CD14-positive monocyte (primary cell): ENCODE data around the gene P2RY1. TPM values are rescaled to one million over a fixed set of nuclear protein-coding genes. Genes with fewer than 3 reads are reported as not detected.

Source experiments
- DNase-seq, 3 donors: peaks; one replicate each; pipeline ENCODE4 v3.0.0-alpha.2; 2011 to 2022
- H2AFZ ChIP-seq: 2 replicates; pipeline ENCODE4 v1.6.0; 2012; ENCODE audit warnings: mild to moderate bottlenecking, low read depth, low read length, inconsistent platforms; ENCODE audit not compliant: insufficient read depth, poor library complexity, severe bottlenecking
- H3K27ac ChIP-seq, 2 donors: 1 replicate in 1 of 2; 2 replicates in 1 of 2; pipeline ENCODE4 v1.5.1; 2012 to 2013; ENCODE audit warnings: low read length in 2 of 2, control low read depth in 1 of 2, inconsistent platforms in 1 of 2, low read depth in 1 of 2, mild to moderate bottlenecking in 1 of 2
- H3K27me3 ChIP-seq, 2 donors: one replicate each; pipeline versions ENCODE4 v1.6.0 to v1.6.1; 2011 to 2013; ENCODE audit warnings: low read length in 2 of 2; ENCODE audit not compliant: control insufficient read depth in 2 of 2, insufficient read depth in 2 of 2
- H3K36me3 ChIP-seq, 2 donors: replicated peaks in 1 of 2; 1 replicate in 1 of 2; 2 replicates in 1 of 2; pipeline versions ENCODE4 v1.5.1 to v1.6.1; 2012 to 2013; ENCODE audit warnings: low read length in 2 of 2, control low read depth in 1 of 2, inconsistent platforms in 1 of 2, mild to moderate bottlenecking in 1 of 2; ENCODE audit not compliant: insufficient read depth in 2 of 2, control insufficient read depth in 1 of 2
- H3K4me1 ChIP-seq, 2 donors: 1 replicate in 1 of 2; 2 replicates in 1 of 2; pipeline versions ENCODE4 v1.5.1 to v1.6.1; 2012 to 2013; ENCODE audit warnings: low read length in 2 of 2, control low read depth in 1 of 2, inconsistent platforms in 1 of 2, mild to moderate bottlenecking in 1 of 2, moderate library complexity in 1 of 2; ENCODE audit not compliant: insufficient read depth in 2 of 2, control insufficient read depth in 1 of 2
- H3K4me2 ChIP-seq: replicated peaks from 2 replicates; pipeline ENCODE3; 2012; ENCODE audit warnings: low read length, moderate library complexity, mild to moderate bottlenecking; ENCODE audit not compliant: poor library complexity, severe bottlenecking; ENCODE audit errors: extremely low read depth
- H3K4me3 ChIP-seq, 3 experiments: fragments of 200-600 bp in 1 of 3; sonication (generic) in 1 of 3; replicated peaks in 1 of 3; 1 replicate in 2 of 3; 2 replicates in 1 of 3; pipeline ENCODE4 v1.5.1; 2011 to 2013; ENCODE audit warnings: low read length in 3 of 3, mild to moderate bottlenecking in 3 of 3, control low read depth in 2 of 3, low read depth in 2 of 3, inconsistent platforms in 1 of 3, moderate library complexity in 1 of 3
- H3K79me2 ChIP-seq: 2 replicates; pipeline ENCODE4 v1.6.0; 2012; ENCODE audit warnings: mild to moderate bottlenecking, control low read depth, inconsistent platforms, low read length, moderate library complexity; ENCODE audit not compliant: insufficient read depth
- H3K9ac ChIP-seq: 2 replicates; pipeline ENCODE4 v1.6.0; 2017; ENCODE audit warnings: low read length, mild to moderate bottlenecking; ENCODE audit not compliant: insufficient read depth, poor library complexity, severe bottlenecking
- H3K9me3 ChIP-seq, 2 donors: replicated peaks in 1 of 2; 1 replicate in 1 of 2; 2 replicates in 1 of 2; pipeline versions ENCODE4 v1.5.1 to v1.6.1; 2012 to 2013; ENCODE audit warnings: low read length in 2 of 2, control low read depth in 1 of 2; ENCODE audit not compliant: control insufficient read depth in 1 of 2, insufficient read depth in 1 of 2
- H4K20me1 ChIP-seq: 2 replicates; pipeline ENCODE4 v1.6.0; 2012; ENCODE audit warnings: mild to moderate bottlenecking, low read length, control low read depth, moderate library complexity; ENCODE audit not compliant: insufficient read depth
- H3K27ac Mint-ChIP-seq, 7 donors: one replicate each; pipeline ENCODE4 v1.8.0; 2020; ENCODE audit warnings: mild to moderate bottlenecking in 7 of 7, mixed read lengths in 7 of 7, moderate library complexity in 6 of 7, inconsistent platforms in 2 of 7
- H3K27me3 Mint-ChIP-seq, 3 donors: one replicate each; pipeline ENCODE4 v1.8.0; 2021 to 2022; ENCODE audit warnings: low read depth in 3 of 3, mild to moderate bottlenecking in 3 of 3, mixed read lengths in 3 of 3, moderate library complexity in 3 of 3, inconsistent platforms in 1 of 3
- H3K36me3 Mint-ChIP-seq, 2 donors: one replicate each; pipeline ENCODE4 v1.8.0; 2020; ENCODE audit warnings: mixed read lengths in 2 of 2, inconsistent platforms in 1 of 2, mild to moderate bottlenecking in 1 of 2
- H3K4me1 Mint-ChIP-seq: one replicate; pipeline ENCODE4 v1.8.0; 2020; ENCODE audit warnings: mild to moderate bottlenecking, mixed read lengths
- H3K4me3 Mint-ChIP-seq, 2 donors: one replicate each; pipeline ENCODE4 v1.8.0; 2020; ENCODE audit warnings: mild to moderate bottlenecking in 2 of 2, mixed read lengths in 2 of 2, moderate library complexity in 1 of 2
- H3K9me3 Mint-ChIP-seq, 7 donors: one replicate each; pipeline ENCODE4 v1.8.0; 2020 to 2022; ENCODE audit warnings: mixed read lengths in 7 of 7, mild to moderate bottlenecking in 6 of 7, moderate library complexity in 6 of 7, inconsistent platforms in 2 of 7
- CTCF ChIP-seq: fragments of 200-600 bp; IDR thresholded peaks from one replicate; pipeline ENCODE4 v1.8.0; 2022; ENCODE audit warnings: antibody characterized with exemption, mild to moderate bottlenecking
- WGBS: methylation state at CpG from one replicate; pipeline ENCODE4 v1.1.5; 2013; ENCODE audit warnings: missing lambda C conversion rate; ENCODE audit not compliant: insufficient coverage; 5-methylcytosine and 5-hydroxymethylcytosine counted together
- intact Hi-C, 2 donors: fragments of 100-400 bp; cut with micrococcal nuclease; formaldehyde crosslinking; loops; one replicate each; pipeline versions ENCODE4 v1.15.0 to v1.15.1; 2023
- polyA plus RNA-seq, 3 donors: library from polyadenylated mRNA; depleted of rRNA in 1 of 3; unstranded in 2 of 3; stranded (reverse) in 1 of 3; fragments of 300-500 nt in 2 of 3; fragments of >200 nt in 1 of 3; fragmentation: Illumina TruSeq in 2 of 3; gene quantifications; 1 replicate in 2 of 3; 2 replicates in 1 of 3; pipeline ENCODE4 v1.2.3, GENCODE V29; 2012 to 2021
- small RNA-seq: library from RNA; depleted of rRNA; stranded (forward); fragments of <200 nt; gene quantifications from one replicate; pipeline ENCODE3, GENCODE V24; 2012; ENCODE audit warnings: low read depth; ENCODE audit not compliant: insufficient read length

P2RY1 gene
- polyA plus RNA-seq, 3 donors, result 0.16 to 0.97 TPM; not detected in 1

- Mint-ChIP-seq H3K4me1 (peaks cover under 1% of the 10 kb centered on the region), H3K4me3 (no peak overlapping the region), H3K36me3 (no peaks in the 10 kb centered on the region), H3K9me3 (peaks cover 0 to 10% (median 6%) of the 10 kb centered on the region in 7 donors), H3K27ac (no peak overlapping the region), H3K27me3 (no peaks in the 10 kb centered on the region)
- DNase-seq, result no peak
- no peak overlapping the region for H2AFZ ChIP-seq
- H3K36me3 ChIP-seq, result no peaks in the 10 kb centered on the region
- no peaks in the 10 kb centered on the region for H3K79me2 ChIP-seq
- no peaks in the 10 kb centered on the region for H3K27me3 ChIP-seq
- no peak overlapping the region for H3K4me2 ChIP-seq
- H3K9ac ChIP-seq, result no peak overlapping the region
- no peak overlapping the region for H3K27ac ChIP-seq
- H3K4me3 ChIP-seq, result no peak overlapping the region
- TF ChIP-seq CTCF, result no peak
- WGBS, result 91% methylated on average over 1 of the region's 2 CpGs
- intact Hi-C loops, result no loop called here
- H4K20me1 ChIP-seq, result no peaks in the 10 kb centered on the region
- H3K4me1 ChIP-seq, result peaks cover 0 to under 1% of the 10 kb centered on the region in 2 donors
- peaks cover 0 to 3% of the 10 kb centered on the region in 2 donors for H3K9me3 ChIP-seq
Observed at GRCh38 chr3:152879790-152880174, 44.9 kb downstream of the P2RY1 start.

GRCh38 chr3:152885076-152885475, 50.1 kb downstream of the P2RY1 start:
- H3K9ac ChIP-seq, result no peak overlapping the region
- Mint-ChIP-seq H3K4me1 (peaks cover 9% of the 10 kb centered on the region), H3K27ac (peak overlapping the region in 2 of 7 donors; percentile 30 to 42), H3K27me3 (peaks cover 0 to 1% (median 0%) of the 10 kb centered on the region in 3 donors), H3K36me3 (no peaks in the 10 kb centered on the region), H3K4me3 (no peak overlapping the region), H3K9me3 (peaks cover 0 to 2% (median 0%) of the 10 kb centered on the region in 7 donors)
- intact Hi-C loops, result no loop called here
- no peaks in the 10 kb centered on the region for H3K36me3 ChIP-seq
- H3K4me2 ChIP-seq, result no peak overlapping the region
- TF ChIP-seq CTCF, result no peak
- no peak overlapping the region for H3K27ac ChIP-seq
- no peak overlapping the region for H2AFZ ChIP-seq
- no peaks in the 10 kb centered on the region for H4K20me1 ChIP-seq
- peaks cover 0 to 5% of the 10 kb centered on the region in 2 donors for H3K4me1 ChIP-seq
- H3K27me3 ChIP-seq, result no peaks in the 10 kb centered on the region
- DNase-seq, result peak; percentile 29 to 58 (median 50)
- no peaks in the 10 kb centered on the region for H3K79me2 ChIP-seq
- H3K9me3 ChIP-seq, result no peaks in the 10 kb centered on the region
- no peak overlapping the region for H3K4me3 ChIP-seq
- no CpG with 5 or more reads among the region's 1 CpG for WGBS

Small RNA genes within 50 kb of the gene (small RNA-seq; reads per million reads assigned to genes)
- not detected for gene ATP5MGP5
